Uterus (tissue), 4 donors: ENCODE measurements around the gene TPRKB. TPM values are rescaled to one million over a fixed set of nuclear protein-coding genes. Genes with fewer than 3 reads are reported as not detected.
"Not testable (repeated sequence)": the region's sequence is repeated elsewhere in the genome, so short reads cannot be mapped to it uniquely, and the experiment has no call there.

Experiments
- DNase-seq, 2 donors: peaks; one replicate each; pipeline ENCODE4 v3.0.0-alpha.2; 2019 to 2020
- H3K27ac ChIP-seq, 2 donors: fragments of 200-600 bp; sonication (generic); 1 replicate in 1 of 2; 2 replicates in 1 of 2; pipeline ENCODE4 v1.5.1; 2016 to 2018
- H3K27me3 ChIP-seq, 2 donors: fragments of 200-600 bp; sonication (generic); one replicate each; pipeline ENCODE4 v1.5.1; 2018 to 2019; ENCODE audit warnings: control low read depth in 1 of 2
- H3K36me3 ChIP-seq, 2 donors: fragments of 200-600 bp; sonication (generic); one replicate each; pipeline ENCODE4 v1.5.1; 2019; ENCODE audit warnings: control low read depth in 1 of 2
- H3K4me1 ChIP-seq, 2 donors: fragments of 200-600 bp; sonication (generic); one replicate each; pipeline ENCODE4 v1.5.1; 2018 to 2019; ENCODE audit warnings: control low read depth in 1 of 2
- H3K4me3 ChIP-seq, 2 donors: fragments of 200-600 bp; sonication (generic); 1 replicate in 1 of 2; 2 replicates in 1 of 2; pipeline ENCODE4 v1.5.1; 2018 to 2019; ENCODE audit warnings: mild to moderate bottlenecking in 1 of 2
- H3K9me3 ChIP-seq, 2 donors: fragments of 200-600 bp; sonication (generic); one replicate each; pipeline ENCODE4 v1.5.1; 2019; ENCODE audit warnings: control low read depth in 1 of 2
- CTCF ChIP-seq, 4 experiments: fragments of 200-600 bp in 2 of 4; fragments of 450-650 bp in 2 of 4; sonication (generic) in 2 of 4; IDR thresholded peaks; one replicate each; pipeline ENCODE4 v1.5.1; 2016 to 2019; ENCODE audit warnings: antibody characterized with exemption in 4 of 4, mild to moderate bottlenecking in 2 of 4, moderate library complexity in 1 of 4
- POLR2A ChIP-seq, 2 donors: fragments of 450-650 bp; IDR thresholded peaks; one replicate each; pipeline ENCODE4 v1.6.1; 2016; ENCODE audit warnings: antibody characterized with exemption in 2 of 2, mild to moderate bottlenecking in 1 of 2, moderate library complexity in 1 of 2
- intact Hi-C: fragments of 100-400 bp; cut with DNase I; formaldehyde crosslinking; loops from one replicate; pipeline ENCODE4 v1.15.1; 2023; ENCODE audit warnings: low total_unique reads
- total RNA-seq, 4 donors: library from RNA; depleted of rRNA in 3 of 4; stranded (reverse); fragments of >200 nt in 3 of 4; gene quantifications; one replicate each; pipeline versions ENCODE4 v1.1.0 to v1.2.4, GENCODE V29; 2014 to 2023
- donor health status: DM: yes; HTN: yes; CAD: no.

The TPRKB gene
- 10 to 100 TPM; 25.4 to 49.6 (median 39.6) TPM for total RNA-seq

- Histone ChIP-seq H3K27ac (peak within 1 kb of the TSS; percentile 67 to 70), H3K9me3 (no peaks in the 10 kb centered on the region), H3K4me3 (peak within 1 kb of the TSS; percentile 64 to 80), H3K27me3 (no peaks in the 10 kb centered on the region), H3K36me3 (no peaks in the 10 kb centered on the region), H3K4me1 (no peaks in the 10 kb centered on the region)
- intact Hi-C loops: no loop called here
- TF ChIP-seq CTCF (IDR thresholded peaks at IDR 0.05) (peak in 1 of 4 experiments; percentile 21), POLR2A (IDR thresholded peaks at IDR 0.05) (peak in 1 of 2 donors; percentile 58)
- DNase-seq: peak; percentile 95 to 96
Measured at GRCh38 chr2:73736855-73737779, at the start of gene TPRKB. Gene TPRKB, minus strand, starts transcription at chr2:73737345. Its CDS starts 2,776 bp downstream, at chr2:73734569.

GRCh38 chr2:73783883-73784282 lies 46.7 kb upstream of the TPRKB start, which contains the start of gene C2orf78:
Gene C2orf78, plus strand, starts transcription at chr2:73784183. Its CDS starts 127 bp downstream, at chr2:73784310.
- H3K36me3 ChIP-seq, intact Hi-C loops, H3K9me3 ChIP-seq, H3K27ac ChIP-seq, H3K4me3 ChIP-seq, DNase-seq, H3K27me3 ChIP-seq, H3K4me1 ChIP-seq: not testable (repeated sequence)

DNA sequence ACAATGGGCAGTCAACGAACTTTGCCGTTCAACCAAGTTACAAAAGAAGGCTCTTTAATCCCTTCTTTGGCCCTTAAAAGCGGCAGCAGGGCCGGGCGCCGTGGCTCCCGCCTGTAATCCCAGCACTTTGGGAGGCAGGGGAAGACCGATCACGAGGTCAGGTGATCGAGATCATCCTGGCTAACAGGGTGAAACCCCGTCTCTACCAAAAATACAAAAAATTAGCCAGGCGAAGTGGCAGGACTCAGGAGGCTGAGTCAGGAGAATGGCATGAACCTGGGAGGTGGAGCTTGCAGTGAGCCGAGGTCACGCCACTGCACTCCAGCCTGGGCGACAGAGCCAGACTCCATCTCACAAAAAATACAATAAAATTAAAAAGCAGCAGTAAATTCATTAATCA lies 46.3 kb upstream of the TPRKB start:
- intact Hi-C loops, H3K27ac ChIP-seq, H3K27me3 ChIP-seq, H3K36me3 ChIP-seq, DNase-seq, H3K9me3 ChIP-seq, H3K4me3 ChIP-seq, H3K4me1 ChIP-seq: not testable (repeated sequence)

DNA sequence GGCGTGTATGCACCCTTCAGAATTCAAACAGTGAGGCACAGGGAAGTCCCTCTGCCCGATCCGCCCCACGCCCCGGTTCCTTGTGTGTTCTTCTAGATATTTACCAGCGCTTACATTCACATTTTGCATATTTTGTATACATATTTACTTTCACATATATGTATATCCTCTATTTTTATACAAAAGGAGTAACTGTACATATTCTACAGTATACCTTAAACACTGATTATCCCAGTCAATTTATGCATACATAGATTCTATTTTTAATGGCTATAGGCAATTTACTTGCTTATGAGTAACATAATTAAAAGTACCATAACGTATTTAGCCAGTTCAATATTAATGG lies 43.1 kb upstream of the TPRKB start:
- Histone ChIP-seq H3K4me3 (peak overlapping the region; percentile 89 to 90), H3K27ac (peak overlapping the region; percentile 91 to 92)

DNA sequence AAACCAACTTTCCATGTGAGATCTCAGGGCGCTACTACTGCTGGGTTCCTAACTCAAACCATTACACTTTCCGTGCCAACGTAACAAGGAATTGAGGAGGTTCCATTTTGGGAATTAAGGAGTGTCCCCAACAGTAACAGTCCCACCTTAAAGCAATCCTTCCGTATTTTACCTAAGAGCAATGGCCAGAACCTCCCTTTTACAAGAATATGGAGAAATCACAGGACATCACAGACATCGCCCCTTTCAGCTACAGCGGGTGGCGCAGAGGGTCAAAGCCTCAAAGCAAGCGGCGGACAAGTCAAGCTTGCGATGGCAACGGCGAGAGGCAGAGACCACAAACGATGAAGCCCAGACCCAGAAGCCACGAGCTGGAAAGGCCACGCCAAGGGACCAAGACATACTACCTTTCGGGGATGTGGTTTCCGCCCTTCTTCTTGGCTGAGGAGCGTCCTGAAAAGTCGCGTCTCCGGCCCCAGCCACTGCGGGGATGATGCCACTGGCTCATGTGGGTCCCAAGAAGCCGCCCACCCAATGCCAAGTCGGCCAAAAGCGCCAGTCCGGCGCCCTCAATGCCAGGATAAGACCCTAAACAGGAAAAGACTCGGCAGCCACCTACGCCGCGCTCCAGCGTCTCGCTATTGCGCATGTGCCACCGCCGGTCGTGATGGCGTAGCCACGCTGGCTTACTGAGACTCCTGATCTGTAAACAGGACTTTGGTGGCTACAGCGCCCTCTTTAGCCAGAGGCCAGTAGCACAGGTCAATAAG lies 42.5 kb upstream of the TPRKB start, which contains the start of gene DUSP11:
TSS of gene DUSP11 (minus strand) at position 637 of the 770 bp plus-strand sequence. CDS start at position 508, 129 bp downstream.
- peaks cover 0 to 11% of the 10 kb centered on the region in 2 donors for H3K4me1 ChIP-seq
- intact Hi-C loops: no loop called here
- peak; percentile 95 to 96 for DNase-seq
- H3K9me3 ChIP-seq: no peaks in the 10 kb centered on the region
- no peaks in the 10 kb centered on the region for H3K36me3 ChIP-seq
- peak within 1 kb of the TSS; percentile 89 to 90 for H3K4me3 ChIP-seq
- peak within 1 kb of the TSS; percentile 91 to 92 for H3K27ac ChIP-seq
- TF ChIP-seq CTCF (IDR thresholded peaks at IDR 0.05): peak; percentile 92 to 96 (median 94)
- TF ChIP-seq POLR2A (IDR thresholded peaks at IDR 0.05): peak; percentile 84 to 90
- no peaks in the 10 kb centered on the region for H3K27me3 ChIP-seq

More for the DNA sequence above, 43.1 kb upstream of the TPRKB start:
- Histone ChIP-seq H3K36me3 (no peaks in the 10 kb centered on the region), H3K4me1 (peaks cover 0 to 11% of the 10 kb centered on the region in 2 donors), H3K9me3 (no peaks in the 10 kb centered on the region), H3K27me3 (no peaks in the 10 kb centered on the region)
- no peak for DNase-seq
- TF ChIP-seq POLR2A (IDR thresholded peaks at IDR 0.05) (no peak), CTCF (IDR thresholded peaks at IDR 0.05) (no peak)
- intact Hi-C loops: no loop called here

DNA sequence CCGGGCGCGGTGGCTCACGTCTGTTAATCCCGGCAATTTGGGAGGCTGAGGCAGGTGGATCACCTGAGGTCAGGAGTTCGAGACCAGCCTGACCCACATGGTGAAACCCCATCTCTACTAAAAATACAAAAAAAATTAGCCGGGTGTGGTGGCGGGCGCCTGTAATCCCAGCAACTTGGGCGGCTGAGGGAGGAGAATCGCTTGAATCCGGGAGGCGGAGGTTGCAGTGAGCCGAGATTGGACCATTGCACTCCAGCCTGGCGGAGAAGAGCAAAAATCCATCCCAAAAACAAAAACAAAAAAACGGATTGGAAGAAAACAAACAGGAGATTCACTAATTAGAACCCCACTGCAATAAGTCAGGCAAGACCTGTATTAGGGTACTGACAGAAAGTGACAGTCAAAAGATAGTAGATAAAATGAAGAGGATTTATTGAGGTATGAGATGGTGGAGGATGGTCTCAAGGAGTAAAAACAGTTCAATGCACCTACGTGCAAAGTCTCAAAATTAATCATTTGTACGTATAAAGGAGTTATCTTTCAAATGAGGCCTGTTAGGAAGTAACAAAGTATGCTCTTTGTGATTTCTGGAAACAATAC lies 41.8 kb upstream of the TPRKB start:
- peak overlapping the region; percentile 89 to 90 for H3K4me3 ChIP-seq
- H3K9me3 ChIP-seq, H3K27me3 ChIP-seq, intact Hi-C loops, H3K36me3 ChIP-seq, DNase-seq: not testable (repeated sequence)
- peak overlapping the region; percentile 91 to 92 for H3K27ac ChIP-seq
- H3K4me1 ChIP-seq: peaks cover 0 to 11% of the 10 kb centered on the region in 2 donors
